PFSK-1 (cell line): ENCODE measurements around the gene NFE2L1.

Experiments used
- FOXP2 ChIP-seq: optimal IDR thresholded peaks from 2 replicates; pipeline ENCODE3; 2011; ENCODE audit warnings: borderline replicate concordance, control low read depth, inconsistent platforms; ENCODE audit not compliant: insufficient read depth; ENCODE audit errors: extremely low read length, extremely low read depth
- POLR2AphosphoS5 ChIP-seq: IDR thresholded peaks from 2 replicates; pipeline ENCODE4 v1.6.1; 2012; ENCODE audit warnings: low read depth, mild to moderate bottlenecking, control low read depth, low read length, moderate library complexity
- REST ChIP-seq, 2 experiments: IDR thresholded peaks; 2 replicates each; pipeline versions ENCODE4 v1.6.1 to v1.8.0; 2011 to 2012; ENCODE audit warnings: low read depth in 2 of 2, low read length in 2 of 2, control low read depth in 1 of 2, inconsistent platforms in 1 of 2, mild to moderate bottlenecking in 1 of 2, moderate library complexity in 1 of 2; ENCODE audit not compliant: insufficient read depth in 1 of 2
- SIN3A ChIP-seq: IDR thresholded peaks from 2 replicates; pipeline ENCODE4 v1.6.1; 2012; ENCODE audit warnings: mild to moderate bottlenecking, low read length, moderate library complexity, borderline replicate concordance; ENCODE audit not compliant: insufficient read depth
- TAF1 ChIP-seq: IDR thresholded peaks from 2 replicates; pipeline ENCODE4 v1.6.1; 2012; ENCODE audit warnings: low read length, control low read depth, borderline replicate concordance; ENCODE audit not compliant: insufficient read depth

Gene NFE2L1

GRCh38 chr17:48024149-48025039 is 23.8 kb upstream of the NFE2L1 start:
- TF ChIP-seq REST (IDR thresholded peaks at IDR 0.05; ENCODE audit: insufficient read depth in 1 of 2, low read depth in 2 of 2, low read length in 2 of 2) (no peak), FOXP2 (no peak), SIN3A (no peak), TAF1 (no peak), POLR2AphosphoS5 (no peak)

- TF ChIP-seq SIN3A (peak; percentile 90; the same call in 1 of the 2 replicates), TAF1 (no peak), REST (IDR thresholded peaks at IDR 0.05; ENCODE audit: insufficient read depth in 1 of 2, low read depth in 2 of 2, low read length in 2 of 2) (no peak), POLR2AphosphoS5 (peak; percentile 49; the same call in 1 of the 2 replicates), FOXP2 (peak; percentile 86)
Observed at GRCh38 chr17:48025040-48025903, 22.9 kb upstream of the NFE2L1 start.

GRCh38 chr17:48025904-48026501 is 22.2 kb upstream of the NFE2L1 start:
- TF ChIP-seq TAF1: no peak
- no peak for TF ChIP-seq SIN3A
- TF ChIP-seq FOXP2: no peak
- TF ChIP-seq REST (IDR thresholded peaks at IDR 0.05; ENCODE audit: insufficient read depth in 1 of 2, low read depth in 2 of 2, low read length in 2 of 2): no peak
- TF ChIP-seq POLR2AphosphoS5: no peak

GRCh38 chr17:48026502-48027321 is 21.4 kb upstream of the NFE2L1 start:
- TF ChIP-seq FOXP2 (peak; percentile 76), REST (IDR thresholded peaks at IDR 0.05; ENCODE audit: insufficient read depth in 1 of 2, low read depth in 2 of 2, low read length in 2 of 2) (no peak), TAF1 (no peak)
